WTC11 (cell line): Measurements from ENCODE around the gene CEP20. TPM values are rescaled to one million over a fixed set of nuclear protein-coding genes. Genes with fewer than 3 reads are reported as not detected.

ENCODE experiments used
- ATAC-seq: fragments of 200-7000 bp; cut with Tn5 transposase; 2 replicates; pipeline ENCODE4 v1.10.0; 2021; ENCODE audit warnings: mild to moderate bottlenecking, moderate library complexity
- CTCF ChIA-PET: fragments of 300-600 bp; sonication (Branson Sonifier 250); formaldehyde crosslinking; loops from one replicate; lab custom pipeline; 2021; ENCODE audit warnings: antibody characterized with exemption; lab: Charles Lee
- POLR2A ChIA-PET: fragments of 350-600 bp; sonication (Branson Sonifier 250); formaldehyde crosslinking; loops from one replicate; lab custom pipeline; 2021; ENCODE audit warnings: antibody characterized with exemption; lab: Charles Lee
- DNase-seq: peaks from one replicate; pipeline ENCODE4 v3.0.0; 2021; ENCODE audit warnings: low spot score
- H3K27ac Mint-ChIP-seq: 2 replicates; pipeline ENCODE4 v1.8.0; 2021; ENCODE audit warnings: mixed read lengths
- H3K27me3 Mint-ChIP-seq: 2 replicates; pipeline ENCODE4 v1.8.0; 2021; ENCODE audit warnings: low read depth, mild to moderate bottlenecking, moderate library complexity, mixed read lengths
- H3K36me3 Mint-ChIP-seq: 2 replicates; pipeline ENCODE4 v1.8.0; 2021; ENCODE audit warnings: mixed read lengths
- H3K4me1 Mint-ChIP-seq: 2 replicates; pipeline ENCODE4 v1.8.0; 2022; ENCODE audit warnings: mixed read lengths
- H3K4me3 Mint-ChIP-seq: 2 replicates; pipeline ENCODE4 v1.8.0; 2021; ENCODE audit warnings: mild to moderate bottlenecking, moderate library complexity, mixed read lengths
- H3K9me3 Mint-ChIP-seq: 2 replicates; pipeline ENCODE4 v1.8.0; 2021; ENCODE audit warnings: mixed read lengths
- ATF1 ChIP-seq: sonication (generic); formaldehyde crosslinking; IDR thresholded peaks from 2 replicates; pipeline ENCODE4 v1.8.1; 2023; ENCODE audit warnings: mild to moderate bottlenecking, moderate library complexity, missing genetic modification reagents
- CBFB ChIP-seq: sonication (generic); formaldehyde crosslinking; IDR thresholded peaks from 2 replicates; pipeline ENCODE4 v1.8.1; 2022; ENCODE audit warnings: mild to moderate bottlenecking, low read depth, missing genetic modification reagents
- FOXK1 ChIP-seq: sonication (generic); formaldehyde crosslinking; IDR thresholded peaks from 2 replicates; pipeline ENCODE4 v1.8.0; 2022; ENCODE audit warnings: mild to moderate bottlenecking, moderate library complexity, missing genetic modification reagents
- IRF2 ChIP-seq: sonication (generic); formaldehyde crosslinking; IDR thresholded peaks from 2 replicates; pipeline ENCODE4 v1.8.0; 2022; ENCODE audit warnings: low read depth, missing genetic modification reagents, borderline replicate concordance
- MYBL2 ChIP-seq: sonication (generic); formaldehyde crosslinking; IDR thresholded peaks from 2 replicates; pipeline ENCODE4 v1.8.1; 2023; ENCODE audit warnings: mild to moderate bottlenecking, moderate library complexity, missing genetic modification reagents
- NFATC4 ChIP-seq: fragments of 250-450 bp; sonication (Bioruptor Pico); IDR thresholded peaks from 2 replicates; pipeline ENCODE4 v1.9.0; 2021; ENCODE audit warnings: mild to moderate bottlenecking
- NFYB ChIP-seq: sonication (generic); formaldehyde crosslinking; conservative IDR thresholded peaks from 2 replicates; pipeline ENCODE4 v1.8.0; 2022; ENCODE audit warnings: low read depth, missing genetic modification reagents
- SMAD4 ChIP-seq: sonication (generic); formaldehyde crosslinking; IDR thresholded peaks from 2 replicates; pipeline ENCODE4 v1.8.0; 2022; ENCODE audit warnings: mild to moderate bottlenecking, missing genetic modification reagents
- TEAD1 ChIP-seq: sonication (generic); formaldehyde crosslinking; IDR thresholded peaks from 2 replicates; pipeline ENCODE4 v1.8.0; 2022; ENCODE audit warnings: mild to moderate bottlenecking, missing genetic modification reagents
- TEAD4 ChIP-seq: sonication (generic); formaldehyde crosslinking; IDR thresholded peaks from 2 replicates; pipeline ENCODE4 v1.8.0; 2022; ENCODE audit warnings: mild to moderate bottlenecking, missing genetic modification reagents
- ZNF121 ChIP-seq: sonication (generic); formaldehyde crosslinking; IDR thresholded peaks from 2 replicates; pipeline ENCODE4 v1.8.0; 2023; ENCODE audit warnings: missing genetic modification reagents
- ZNF138 ChIP-seq: sonication (generic); formaldehyde crosslinking; conservative IDR thresholded peaks from 2 replicates; pipeline ENCODE4 v1.8.1; 2022; ENCODE audit warnings: mild to moderate bottlenecking, moderate library complexity, missing genetic modification reagents
- ZNF232 ChIP-seq: sonication (generic); formaldehyde crosslinking; IDR thresholded peaks from 2 replicates; pipeline ENCODE4 v1.8.0; 2022; ENCODE audit warnings: mild to moderate bottlenecking, missing genetic modification reagents
- ZNF263 ChIP-seq: sonication (generic); formaldehyde crosslinking; IDR thresholded peaks from 2 replicates; pipeline ENCODE4 v1.8.1; 2022; ENCODE audit warnings: low read depth, mild to moderate bottlenecking, moderate library complexity, missing genetic modification reagents
- ZNF671 ChIP-seq: fragments of 250-450 bp; sonication (Bioruptor Pico); IDR thresholded peaks from 2 replicates; pipeline ENCODE4 v1.8.0; 2021; ENCODE audit warnings: mild to moderate bottlenecking
- total RNA-seq: library from RNA; stranded (reverse); gene quantifications from 3 replicates; pipeline ENCODE4 v1.2.3, GENCODE V29; 2021
- TF ChIP-seq, protein P1 (sequence below): sonication (generic); formaldehyde crosslinking; IDR thresholded peaks from 2 replicates; pipeline ENCODE4 v1.8.0; 2022; ENCODE audit warnings: missing genetic modification reagents
- TF ChIP-seq, protein P2 (sequence below): fragments of 250-450 bp; sonication (Bioruptor Pico); conservative IDR thresholded peaks from 2 replicates; pipeline ENCODE4 v1.9.0; 2021; ENCODE audit warnings: mild to moderate bottlenecking
- TF ChIP-seq, protein P3 (sequence below): sonication (generic); formaldehyde crosslinking; IDR thresholded peaks from 2 replicates; pipeline ENCODE4 v1.8.1; 2023; ENCODE audit warnings: mild to moderate bottlenecking, missing genetic modification reagents
- TF ChIP-seq, protein P4 (sequence below): sonication (generic); formaldehyde crosslinking; IDR thresholded peaks from 2 replicates; pipeline ENCODE4 v1.8.1; 2022; ENCODE audit warnings: low read depth, mild to moderate bottlenecking, moderate library complexity, missing genetic modification reagents, borderline replicate concordance
- TF ChIP-seq, protein P5 (sequence below): fragments of 250-450 bp; sonication (Bioruptor Pico); IDR thresholded peaks from 2 replicates; pipeline ENCODE4 v1.8.0; 2021; ENCODE audit warnings: mild to moderate bottlenecking
- TF ChIP-seq, protein P6 (sequence below): sonication (generic); formaldehyde crosslinking; IDR thresholded peaks from 2 replicates; pipeline ENCODE4 v1.8.1; 2022; ENCODE audit warnings: mild to moderate bottlenecking, moderate library complexity, missing genetic modification reagents

The CEP20 gene
- total RNA-seq, 1 experiment from 2014 or later: 39.1 TPM

DNA sequence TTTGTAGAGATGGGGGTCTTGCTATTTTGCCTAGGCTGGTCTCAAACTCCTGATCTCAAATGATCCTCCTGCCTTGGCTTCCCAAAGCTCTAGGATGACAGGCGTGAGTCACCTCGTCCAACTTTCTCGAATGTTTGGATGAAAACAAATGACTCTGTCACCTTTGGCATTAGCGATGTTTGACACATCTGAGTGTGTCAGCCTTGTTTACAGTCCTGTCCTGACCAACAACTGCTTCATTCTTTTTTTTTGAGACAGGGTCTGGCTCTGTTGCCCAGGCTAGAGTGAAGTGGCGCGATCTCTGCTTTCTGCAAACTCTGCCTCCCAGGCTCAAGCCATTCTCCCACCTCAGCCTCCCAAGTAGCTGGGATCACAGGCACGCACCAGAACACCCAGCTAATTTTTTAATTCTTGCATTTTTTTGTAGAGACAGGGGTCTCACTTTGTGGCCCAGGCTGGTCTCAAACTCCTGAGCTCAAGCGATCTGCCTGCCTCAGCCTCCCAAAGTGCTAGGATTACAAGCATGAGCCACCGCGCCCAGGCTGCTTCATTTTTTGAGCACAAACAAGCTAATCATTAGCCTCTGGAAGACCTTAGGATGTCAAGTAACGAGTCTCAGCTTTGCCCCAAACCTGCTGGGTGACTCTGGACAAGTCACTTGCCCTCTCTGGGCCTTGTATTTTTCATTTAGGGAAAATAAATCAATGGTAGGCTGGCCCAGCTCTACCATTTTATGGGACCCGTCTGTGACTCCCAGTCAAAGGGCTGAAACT is 39.0 kb downstream of the CEP20 start (continued):
- TF ChIP-seq, protein P1, sequence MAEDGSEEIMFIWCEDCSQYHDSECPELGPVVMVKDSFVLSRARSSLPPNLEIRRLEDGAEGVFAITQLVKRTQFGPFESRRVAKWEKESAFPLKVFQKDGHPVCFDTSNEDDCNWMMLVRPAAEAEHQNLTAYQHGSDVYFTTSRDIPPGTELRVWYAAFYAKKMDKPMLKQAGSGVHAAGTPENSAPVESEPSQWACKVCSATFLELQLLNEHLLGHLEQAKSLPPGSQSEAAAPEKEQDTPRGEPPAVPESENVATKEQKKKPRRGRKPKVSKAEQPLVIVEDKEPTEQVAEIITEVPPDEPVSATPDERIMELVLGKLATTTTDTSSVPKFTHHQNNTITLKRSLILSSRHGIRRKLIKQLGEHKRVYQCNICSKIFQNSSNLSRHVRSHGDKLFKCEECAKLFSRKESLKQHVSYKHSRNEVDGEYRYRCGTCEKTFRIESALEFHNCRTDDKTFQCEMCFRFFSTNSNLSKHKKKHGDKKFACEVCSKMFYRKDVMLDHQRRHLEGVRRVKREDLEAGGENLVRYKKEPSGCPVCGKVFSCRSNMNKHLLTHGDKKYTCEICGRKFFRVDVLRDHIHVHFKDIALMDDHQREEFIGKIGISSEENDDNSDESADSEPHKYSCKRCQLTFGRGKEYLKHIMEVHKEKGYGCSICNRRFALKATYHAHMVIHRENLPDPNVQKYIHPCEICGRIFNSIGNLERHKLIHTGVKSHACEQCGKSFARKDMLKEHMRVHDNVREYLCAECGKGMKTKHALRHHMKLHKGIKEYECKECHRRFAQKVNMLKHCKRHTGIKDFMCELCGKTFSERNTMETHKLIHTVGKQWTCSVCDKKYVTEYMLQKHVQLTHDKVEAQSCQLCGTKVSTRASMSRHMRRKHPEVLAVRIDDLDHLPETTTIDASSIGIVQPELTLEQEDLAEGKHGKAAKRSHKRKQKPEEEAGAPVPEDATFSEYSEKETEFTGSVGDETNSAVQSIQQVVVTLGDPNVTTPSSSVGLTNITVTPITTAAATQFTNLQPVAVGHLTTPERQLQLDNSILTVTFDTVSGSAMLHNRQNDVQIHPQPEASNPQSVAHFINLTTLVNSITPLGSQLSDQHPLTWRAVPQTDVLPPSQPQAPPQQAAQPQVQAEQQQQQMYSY: no peak

DNA sequence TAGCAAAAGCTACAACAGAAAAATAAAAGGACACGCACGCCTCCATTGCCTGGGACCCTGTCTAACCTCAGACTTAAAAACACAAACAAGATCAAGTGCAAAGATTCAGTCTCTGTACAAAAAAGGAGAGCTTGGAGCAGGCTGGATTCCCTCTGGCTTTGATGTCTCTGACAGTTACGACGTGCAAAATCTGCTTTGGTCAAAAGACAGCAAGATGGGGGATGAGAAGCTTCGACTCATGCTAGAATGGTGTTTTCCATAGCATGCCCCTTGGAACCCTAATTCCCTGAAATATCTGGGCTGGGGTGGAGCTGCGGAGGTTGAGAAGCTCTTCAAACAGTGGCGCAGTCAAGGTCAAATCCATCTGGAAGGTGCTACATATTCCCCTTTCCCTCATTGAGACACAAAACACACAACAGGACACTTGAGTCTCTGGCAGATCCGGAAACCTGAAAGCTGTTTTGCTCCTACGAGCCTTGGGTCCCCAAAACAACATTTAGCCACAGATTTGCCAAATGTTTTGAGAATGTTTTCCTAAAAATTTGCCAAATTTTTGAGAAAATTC is 40.7 kb downstream of the CEP20 start:
- TF ChIP-seq, protein P2, sequence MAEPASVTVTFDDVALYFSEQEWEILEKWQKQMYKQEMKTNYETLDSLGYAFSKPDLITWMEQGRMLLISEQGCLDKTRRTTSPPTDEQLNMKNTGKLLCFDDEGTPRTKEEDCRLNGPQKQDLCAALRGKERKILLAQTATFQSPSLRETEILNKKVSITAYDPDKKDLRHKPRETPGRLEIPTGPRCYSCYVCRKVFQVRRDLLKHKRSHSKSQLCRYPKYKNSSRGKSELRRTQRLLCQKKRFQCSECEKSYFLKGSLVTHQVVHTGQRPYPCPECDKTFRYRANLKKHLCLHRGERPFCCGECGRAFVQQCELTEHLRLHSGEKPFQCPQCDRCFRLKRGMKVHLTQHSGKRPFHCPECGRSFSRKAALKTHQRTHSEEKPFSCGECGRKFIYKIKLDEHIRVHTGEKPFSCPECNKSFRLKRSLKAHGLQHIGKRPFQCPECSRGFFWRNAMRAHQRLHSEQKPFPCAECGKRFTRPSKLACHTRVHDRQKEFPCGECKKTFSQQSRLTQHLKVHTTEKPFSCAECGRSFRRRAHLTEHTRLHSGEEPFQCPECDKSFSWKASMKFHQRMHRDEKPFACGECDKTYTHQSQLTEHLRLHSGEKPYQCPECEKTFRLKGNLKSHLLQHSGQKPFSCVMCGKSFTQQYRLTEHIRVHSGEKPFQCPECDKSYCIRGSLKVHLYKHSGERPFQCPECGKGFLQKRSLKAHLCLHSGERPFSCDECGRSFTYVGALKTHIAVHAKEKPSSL (CRISPR knock-in tag): no peak
- TF ChIP-seq ZNF671 (CRISPR knock-in tag): no peak
- no peak for TF ChIP-seq FOXK1 (CRISPR knock-in tag)
- no peak for TF ChIP-seq ZNF138 (CRISPR knock-in tag)
- TF ChIP-seq TEAD4 (CRISPR knock-in tag): no peak
- TF ChIP-seq ZNF263 (CRISPR knock-in tag): no peak
- TF ChIP-seq SMAD4: no peak
- TF ChIP-seq TEAD1: no peak
- TF ChIP-seq, protein P3, sequence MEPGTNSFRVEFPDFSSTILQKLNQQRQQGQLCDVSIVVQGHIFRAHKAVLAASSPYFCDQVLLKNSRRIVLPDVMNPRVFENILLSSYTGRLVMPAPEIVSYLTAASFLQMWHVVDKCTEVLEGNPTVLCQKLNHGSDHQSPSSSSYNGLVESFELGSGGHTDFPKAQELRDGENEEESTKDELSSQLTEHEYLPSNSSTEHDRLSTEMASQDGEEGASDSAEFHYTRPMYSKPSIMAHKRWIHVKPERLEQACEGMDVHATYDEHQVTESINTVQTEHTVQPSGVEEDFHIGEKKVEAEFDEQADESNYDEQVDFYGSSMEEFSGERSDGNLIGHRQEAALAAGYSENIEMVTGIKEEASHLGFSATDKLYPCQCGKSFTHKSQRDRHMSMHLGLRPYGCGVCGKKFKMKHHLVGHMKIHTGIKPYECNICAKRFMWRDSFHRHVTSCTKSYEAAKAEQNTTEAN (CRISPR knock-in tag): no peak
- TF ChIP-seq NFYB (CRISPR knock-in tag): no peak
- no peak for TF ChIP-seq CBFB
- TF ChIP-seq ATF1 (CRISPR knock-in tag): no peak
- no peak for TF ChIP-seq ZNF232
- no peak for TF ChIP-seq ZNF121 (CRISPR knock-in tag)
- no peak for TF ChIP-seq MYBL2 (CRISPR knock-in tag)
- TF ChIP-seq, all 79 proteins: peak for 0
- Mint-ChIP-seq H3K27me3 (no peaks in the 10 kb centered on the region), H3K4me1 (no peaks in the 10 kb centered on the region), H3K9me3 (no peaks in the 10 kb centered on the region), H3K36me3 (no peaks in the 10 kb centered on the region), H3K27ac (no peak overlapping the region), H3K4me3 (no peak overlapping the region)
- POLR2A ChIA-PET: no interaction called here
- no peak for ATAC-seq
- CTCF ChIA-PET: interaction anchor here (1.6 to 2.8 kb wide), 3 partner anchors 10 to 70 kb away, joined by 3 to 9 read pairs (median 7); no protein-coding TSS in a partner anchor
- no peak for DNase-seq

DNA sequence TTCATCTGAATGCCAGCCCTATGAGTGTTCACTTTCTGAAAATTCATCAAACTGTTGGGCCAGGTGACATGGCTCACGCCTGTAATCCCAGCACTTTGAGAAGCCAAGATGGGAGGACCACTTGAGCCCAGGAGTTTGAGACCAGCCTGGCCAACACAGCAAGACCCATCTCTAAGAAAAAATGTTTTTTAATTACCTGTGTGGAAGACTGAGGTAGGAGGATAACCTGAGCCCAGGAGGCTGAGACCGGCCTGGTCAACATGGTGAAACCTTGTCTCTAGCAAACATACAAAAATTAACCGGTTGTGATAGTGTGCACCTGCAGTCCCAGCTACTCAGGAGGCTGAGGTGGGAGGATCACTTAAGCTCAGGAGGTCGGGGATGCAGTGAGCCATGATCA is 41.9 kb downstream of the CEP20 start:
- DNase-seq (no peak), ATAC-seq (no peak)
- Mint-ChIP-seq H3K4me3 (no peak overlapping the region), H3K36me3 (no peaks in the 10 kb centered on the region), H3K9me3 (no peaks in the 10 kb centered on the region), H3K27ac (no peak overlapping the region), H3K27me3 (no peaks in the 10 kb centered on the region), H3K4me1 (no peaks in the 10 kb centered on the region)
- ChIA-PET CTCF (interaction anchor here (2.1 kb wide), 1 partner anchor 25 kb away, joined by 5 read pairs; no protein-coding TSS in a partner anchor), POLR2A (no interaction called here)
- TF ChIP-seq, protein P4, sequence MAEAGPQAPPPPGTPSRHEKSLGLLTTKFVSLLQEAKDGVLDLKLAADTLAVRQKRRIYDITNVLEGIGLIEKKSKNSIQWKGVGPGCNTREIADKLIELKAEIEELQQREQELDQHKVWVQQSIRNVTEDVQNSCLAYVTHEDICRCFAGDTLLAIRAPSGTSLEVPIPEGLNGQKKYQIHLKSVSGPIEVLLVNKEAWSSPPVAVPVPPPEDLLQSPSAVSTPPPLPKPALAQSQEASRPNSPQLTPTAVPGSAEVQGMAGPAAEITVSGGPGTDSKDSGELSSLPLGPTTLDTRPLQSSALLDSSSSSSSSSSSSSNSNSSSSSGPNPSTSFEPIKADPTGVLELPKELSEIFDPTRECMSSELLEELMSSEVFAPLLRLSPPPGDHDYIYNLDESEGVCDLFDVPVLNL: no peak
- TF ChIP-seq, protein P5, sequence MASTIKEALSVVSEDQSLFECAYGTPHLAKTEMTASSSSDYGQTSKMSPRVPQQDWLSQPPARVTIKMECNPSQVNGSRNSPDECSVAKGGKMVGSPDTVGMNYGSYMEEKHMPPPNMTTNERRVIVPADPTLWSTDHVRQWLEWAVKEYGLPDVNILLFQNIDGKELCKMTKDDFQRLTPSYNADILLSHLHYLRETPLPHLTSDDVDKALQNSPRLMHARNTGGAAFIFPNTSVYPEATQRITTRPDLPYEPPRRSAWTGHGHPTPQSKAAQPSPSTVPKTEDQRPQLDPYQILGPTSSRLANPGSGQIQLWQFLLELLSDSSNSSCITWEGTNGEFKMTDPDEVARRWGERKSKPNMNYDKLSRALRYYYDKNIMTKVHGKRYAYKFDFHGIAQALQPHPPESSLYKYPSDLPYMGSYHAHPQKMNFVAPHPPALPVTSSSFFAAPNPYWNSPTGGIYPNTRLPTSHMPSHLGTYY (CRISPR knock-in tag): no peak
- TF ChIP-seq IRF2 (CRISPR knock-in tag) (no peak), NFATC4 (CRISPR knock-in tag) (no peak), ZNF671 (CRISPR knock-in tag) (no peak)
- TF ChIP-seq, protein P6, sequence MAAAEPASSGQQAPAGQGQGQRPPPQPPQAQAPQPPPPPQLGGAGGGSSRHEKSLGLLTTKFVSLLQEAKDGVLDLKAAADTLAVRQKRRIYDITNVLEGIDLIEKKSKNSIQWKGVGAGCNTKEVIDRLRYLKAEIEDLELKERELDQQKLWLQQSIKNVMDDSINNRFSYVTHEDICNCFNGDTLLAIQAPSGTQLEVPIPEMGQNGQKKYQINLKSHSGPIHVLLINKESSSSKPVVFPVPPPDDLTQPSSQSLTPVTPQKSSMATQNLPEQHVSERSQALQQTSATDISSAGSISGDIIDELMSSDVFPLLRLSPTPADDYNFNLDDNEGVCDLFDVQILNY (CRISPR knock-in tag): no peak
